Peyer's patch (tissue), 4 donors: ENCODE results near the gene DDX41.

ENCODE experiments used
- POLR2A ChIP-seq, 2 donors: fragments of 450-650 bp; IDR thresholded peaks; one replicate each; pipeline ENCODE4 v1.5.1; 2017; ENCODE audit warnings: antibody characterized with exemption in 2 of 2, mild to moderate bottlenecking in 2 of 2, moderate library complexity in 2 of 2
- TF ChIP-seq, protein P1 (sequence below), 6 experiments: fragments of 450-650 bp in 4 of 6; fragments of 200-600 bp in 2 of 6; sonication (generic) in 1 of 6; IDR thresholded peaks; one replicate each; pipeline ENCODE4 v1.5.1; 2017 to 2019; ENCODE audit warnings: antibody characterized with exemption in 6 of 6, mild to moderate bottlenecking in 3 of 6, moderate library complexity in 1 of 6

DNA sequence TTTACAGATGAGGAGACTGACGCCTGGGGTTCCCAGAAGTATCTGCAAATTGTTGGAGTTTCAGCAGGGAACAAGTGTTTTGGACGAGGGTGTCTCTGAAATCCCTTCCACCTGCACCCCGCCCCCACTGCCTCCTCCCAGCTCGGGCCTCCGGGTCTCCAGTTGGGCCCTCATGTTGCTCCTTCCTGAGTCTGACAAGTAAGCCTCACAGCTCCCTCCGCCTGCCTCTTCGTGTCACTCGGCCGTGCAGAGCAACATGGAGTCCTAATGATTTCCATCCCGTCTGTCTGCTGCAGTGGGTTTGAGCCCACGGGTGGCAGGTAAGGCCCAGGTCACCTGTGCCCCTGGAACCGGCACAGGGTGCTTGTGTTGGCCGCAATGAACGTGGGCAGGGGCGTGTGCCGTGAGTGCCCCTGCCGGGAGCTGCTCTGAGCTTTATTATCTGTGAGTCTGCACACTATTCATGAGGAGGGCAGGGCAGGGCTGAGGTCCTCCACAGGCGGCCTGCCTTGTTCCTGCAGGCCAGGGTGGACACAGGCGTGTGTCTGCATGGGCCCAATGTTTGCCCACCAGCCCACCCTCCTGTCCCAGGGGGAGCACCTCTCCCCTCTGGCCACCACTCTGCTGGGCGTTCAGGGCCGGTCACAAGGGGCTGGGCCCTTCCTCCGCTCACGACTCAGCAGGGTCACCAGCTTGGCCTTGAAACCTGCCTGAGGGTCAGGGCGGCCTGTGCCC is 13.2 kb downstream of the DDX41 start:
- TF ChIP-seq POLR2A (IDR thresholded peaks at IDR 0.05), result no peak
- TF ChIP-seq, protein P1, sequence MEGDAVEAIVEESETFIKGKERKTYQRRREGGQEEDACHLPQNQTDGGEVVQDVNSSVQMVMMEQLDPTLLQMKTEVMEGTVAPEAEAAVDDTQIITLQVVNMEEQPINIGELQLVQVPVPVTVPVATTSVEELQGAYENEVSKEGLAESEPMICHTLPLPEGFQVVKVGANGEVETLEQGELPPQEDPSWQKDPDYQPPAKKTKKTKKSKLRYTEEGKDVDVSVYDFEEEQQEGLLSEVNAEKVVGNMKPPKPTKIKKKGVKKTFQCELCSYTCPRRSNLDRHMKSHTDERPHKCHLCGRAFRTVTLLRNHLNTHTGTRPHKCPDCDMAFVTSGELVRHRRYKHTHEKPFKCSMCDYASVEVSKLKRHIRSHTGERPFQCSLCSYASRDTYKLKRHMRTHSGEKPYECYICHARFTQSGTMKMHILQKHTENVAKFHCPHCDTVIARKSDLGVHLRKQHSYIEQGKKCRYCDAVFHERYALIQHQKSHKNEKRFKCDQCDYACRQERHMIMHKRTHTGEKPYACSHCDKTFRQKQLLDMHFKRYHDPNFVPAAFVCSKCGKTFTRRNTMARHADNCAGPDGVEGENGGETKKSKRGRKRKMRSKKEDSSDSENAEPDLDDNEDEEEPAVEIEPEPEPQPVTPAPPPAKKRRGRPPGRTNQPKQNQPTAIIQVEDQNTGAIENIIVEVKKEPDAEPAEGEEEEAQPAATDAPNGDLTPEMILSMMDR (IDR thresholded peaks at IDR 0.05), result no peak
